Glutamatergic neuron (in vitro differentiated cells): ENCODE results near the gene KIF5A. TPM values are rescaled to one million over a fixed set of nuclear protein-coding genes. Genes with fewer than 3 reads are reported as not detected.

Experiments used
- DNase-seq: peaks from one replicate; pipeline ENCODE4 v3.0.0; 2022
- H3K27ac Mint-ChIP-seq: one replicate; pipeline ENCODE4 v1.8.0; 2020; ENCODE audit warnings: mild to moderate bottlenecking, mixed read lengths, inconsistent platforms; ENCODE audit not compliant: unreplicated experiment
- H3K27me3 Mint-ChIP-seq: one replicate; pipeline ENCODE4 v1.8.0; 2020; ENCODE audit warnings: mild to moderate bottlenecking, moderate library complexity, mixed read lengths, inconsistent platforms; ENCODE audit not compliant: unreplicated experiment
- H3K36me3 Mint-ChIP-seq: one replicate; pipeline ENCODE4 v1.8.0; 2020; ENCODE audit warnings: mild to moderate bottlenecking, mixed read lengths, inconsistent platforms; ENCODE audit not compliant: unreplicated experiment
- H3K4me1 Mint-ChIP-seq: one replicate; pipeline ENCODE4 v1.8.0; 2020; ENCODE audit warnings: mild to moderate bottlenecking, low read depth, mixed read lengths, inconsistent platforms; ENCODE audit not compliant: unreplicated experiment
- H3K4me3 Mint-ChIP-seq: one replicate; pipeline ENCODE4 v1.8.0; 2020; ENCODE audit warnings: mild to moderate bottlenecking, mixed read lengths, inconsistent platforms; ENCODE audit not compliant: unreplicated experiment
- H3K9me3 Mint-ChIP-seq: one replicate; pipeline ENCODE4 v1.8.0; 2020; ENCODE audit warnings: mild to moderate bottlenecking, moderate library complexity, mixed read lengths, inconsistent platforms; ENCODE audit not compliant: unreplicated experiment
- total RNA-seq: library from RNA; stranded (reverse); fragmentation: NEBNext Ultra II Directional; extraction: Animal tissue kit (Norgen Biotek cat#: 25700); gene quantifications from one replicate; pipeline ENCODE4 v1.2.1, GENCODE V29; 2021; ENCODE audit not compliant: unreplicated experiment
- TF ChIP-seq, protein P1 (sequence below): fragments of 200-600 bp; sonication (generic); IDR thresholded peaks from one replicate; pipeline ENCODE4 v1.5.0; 2021; ENCODE audit not compliant: partially characterized antibody, unreplicated experiment

KIF5A gene
- total RNA-seq, 1 donor from 2014 or later, result 314 TPM

DNA sequence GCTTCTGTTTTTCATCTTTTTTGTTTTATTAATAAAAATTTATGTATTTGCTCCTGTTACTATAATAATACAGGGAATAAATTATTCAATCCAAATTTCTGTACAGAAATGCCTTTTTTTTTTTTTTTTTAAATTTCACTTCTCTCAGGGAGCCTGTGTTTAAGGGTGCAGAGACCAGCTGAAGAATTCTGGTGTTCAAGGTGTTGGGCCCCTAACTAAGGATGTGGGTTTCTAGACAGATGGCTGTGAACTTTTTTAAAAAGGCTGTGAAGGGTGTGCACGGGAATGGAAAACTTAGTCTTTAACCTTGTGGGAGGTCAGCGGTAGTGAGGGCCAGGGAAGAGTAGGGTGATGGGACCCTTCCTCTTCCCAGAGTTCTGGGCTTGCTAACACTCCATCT, 53.5 kb downstream of the KIF5A start:
- peaks cover 15% of the 10 kb centered on the region for H3K27me3 Mint-ChIP-seq
- H3K36me3 Mint-ChIP-seq, result peaks cover 13% of the 10 kb centered on the region
- H3K27ac Mint-ChIP-seq, result peak overlapping the region; percentile 93
- H3K4me1 Mint-ChIP-seq, result peaks cover 36% of the 10 kb centered on the region
- no peak for DNase-seq
- peaks cover 24% of the 10 kb centered on the region for H3K9me3 Mint-ChIP-seq
- TF ChIP-seq, protein P1, sequence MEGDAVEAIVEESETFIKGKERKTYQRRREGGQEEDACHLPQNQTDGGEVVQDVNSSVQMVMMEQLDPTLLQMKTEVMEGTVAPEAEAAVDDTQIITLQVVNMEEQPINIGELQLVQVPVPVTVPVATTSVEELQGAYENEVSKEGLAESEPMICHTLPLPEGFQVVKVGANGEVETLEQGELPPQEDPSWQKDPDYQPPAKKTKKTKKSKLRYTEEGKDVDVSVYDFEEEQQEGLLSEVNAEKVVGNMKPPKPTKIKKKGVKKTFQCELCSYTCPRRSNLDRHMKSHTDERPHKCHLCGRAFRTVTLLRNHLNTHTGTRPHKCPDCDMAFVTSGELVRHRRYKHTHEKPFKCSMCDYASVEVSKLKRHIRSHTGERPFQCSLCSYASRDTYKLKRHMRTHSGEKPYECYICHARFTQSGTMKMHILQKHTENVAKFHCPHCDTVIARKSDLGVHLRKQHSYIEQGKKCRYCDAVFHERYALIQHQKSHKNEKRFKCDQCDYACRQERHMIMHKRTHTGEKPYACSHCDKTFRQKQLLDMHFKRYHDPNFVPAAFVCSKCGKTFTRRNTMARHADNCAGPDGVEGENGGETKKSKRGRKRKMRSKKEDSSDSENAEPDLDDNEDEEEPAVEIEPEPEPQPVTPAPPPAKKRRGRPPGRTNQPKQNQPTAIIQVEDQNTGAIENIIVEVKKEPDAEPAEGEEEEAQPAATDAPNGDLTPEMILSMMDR, result no peak
- peak overlapping the region; percentile 90 for H3K4me3 Mint-ChIP-seq

DNA sequence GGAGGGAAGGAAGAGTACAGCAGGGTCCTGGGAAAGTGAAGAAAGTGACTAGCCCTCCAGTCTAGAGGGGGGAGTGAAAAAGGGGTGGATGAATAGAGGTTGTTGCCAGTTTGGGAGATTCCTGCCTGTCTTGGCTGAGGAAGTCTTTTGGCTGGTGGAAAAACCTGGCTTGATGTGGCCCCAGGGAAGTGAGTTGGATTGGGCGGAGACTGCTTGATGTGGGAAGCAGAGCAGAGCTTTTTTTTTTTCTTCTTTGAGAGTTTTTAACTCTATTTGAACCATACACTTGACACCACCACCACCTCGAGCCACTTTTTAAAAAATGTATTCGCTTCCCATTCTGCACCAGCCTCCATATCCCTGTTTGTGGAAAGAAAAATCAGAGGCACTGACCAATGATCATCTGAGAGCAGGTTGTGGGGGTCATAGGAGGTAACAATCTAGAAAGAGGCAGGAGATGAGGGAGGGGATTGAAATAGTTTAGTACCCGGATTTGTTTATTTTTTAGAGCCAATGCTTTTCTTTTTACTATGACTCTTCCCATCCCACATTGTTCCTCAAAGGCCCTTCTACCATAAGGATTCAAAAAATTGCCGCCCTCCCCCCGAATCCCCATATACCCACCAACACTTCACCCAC, 54.1 kb downstream of the KIF5A start:
- H3K4me1 Mint-ChIP-seq, result peaks cover 36% of the 10 kb centered on the region
- DNase-seq, result no peak
- H3K4me3 Mint-ChIP-seq, result peak overlapping the region; percentile 90
- TF ChIP-seq, protein P1, result no peak
- peaks cover 15% of the 10 kb centered on the region for H3K27me3 Mint-ChIP-seq
- H3K36me3 Mint-ChIP-seq, result peaks cover 13% of the 10 kb centered on the region
- H3K27ac Mint-ChIP-seq, result peak overlapping the region; percentile 93
- peaks cover 26% of the 10 kb centered on the region for H3K9me3 Mint-ChIP-seq

GRCh38 chr12:57604454-57604991, 54.7 kb downstream of the KIF5A start, which contains the start of gene DTX3:
Gene DTX3, plus strand, starts transcription at chr12:57604824. Its CDS starts 1,694 bp downstream, at chr12:57606518.
- peaks cover 15% of the 10 kb centered on the region for H3K27me3 Mint-ChIP-seq
- peaks cover 41% of the 10 kb centered on the region for H3K4me1 Mint-ChIP-seq
- peak; percentile 61 for DNase-seq
- TF ChIP-seq, protein P1, result no peak
- H3K4me3 Mint-ChIP-seq, result peak within 1 kb of the TSS; percentile 90
- peak within 1 kb of the TSS; percentile 98 for H3K27ac Mint-ChIP-seq
- H3K9me3 Mint-ChIP-seq, result peaks cover 26% of the 10 kb centered on the region
- peaks cover 13% of the 10 kb centered on the region for H3K36me3 Mint-ChIP-seq

DNA sequence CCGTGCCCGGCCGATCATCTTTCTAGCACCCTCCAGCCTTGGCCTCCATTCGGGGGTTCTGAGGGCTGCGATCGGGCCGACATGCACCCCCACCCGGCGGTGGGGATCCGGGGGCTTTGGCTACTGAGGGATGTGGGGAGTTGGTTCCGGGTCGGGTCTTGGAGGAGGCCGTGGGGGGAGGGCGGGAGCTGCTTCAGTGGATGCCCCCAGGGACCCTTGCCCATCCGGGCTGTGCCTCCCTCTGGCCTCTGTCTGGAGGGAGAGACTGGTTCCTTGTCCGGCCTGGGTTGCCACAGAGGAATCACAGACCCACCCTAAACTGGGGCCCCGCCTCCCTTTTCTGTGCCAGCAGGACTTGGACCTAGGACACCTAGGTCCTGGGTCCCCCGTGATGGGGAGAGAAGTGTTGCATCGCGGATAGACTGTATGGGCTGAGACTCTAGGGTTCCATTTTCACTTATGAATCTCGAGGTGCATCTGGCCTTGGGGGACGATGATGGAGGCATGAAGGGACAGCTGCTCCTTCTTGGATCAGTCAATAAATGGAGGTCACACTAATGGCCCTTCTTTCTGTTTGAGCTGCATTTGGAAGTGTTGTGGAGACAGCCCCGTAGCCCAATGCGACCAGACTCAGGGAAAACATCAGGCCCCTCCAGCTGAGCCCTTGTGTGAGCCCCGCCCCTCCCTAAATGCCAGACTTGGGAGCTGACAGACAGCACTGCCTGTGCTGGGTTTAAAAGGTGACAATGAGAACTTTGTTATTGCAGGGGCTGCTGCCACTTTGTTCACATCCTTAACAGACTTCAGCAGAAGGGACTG, 55.4 kb downstream of the KIF5A start:
- H3K27ac Mint-ChIP-seq, result peak overlapping the region; percentile 98
- peaks cover 16% of the 10 kb centered on the region for H3K27me3 Mint-ChIP-seq
- TF ChIP-seq, protein P1, result no peak
- peaks cover 24% of the 10 kb centered on the region for H3K9me3 Mint-ChIP-seq
- H3K4me3 Mint-ChIP-seq, result peak overlapping the region; percentile 84
- H3K4me1 Mint-ChIP-seq, result peaks cover 42% of the 10 kb centered on the region
- DNase-seq, result peak; percentile 74
- H3K36me3 Mint-ChIP-seq, result peaks cover 10% of the 10 kb centered on the region
